Stimulated activated CD4-positive, alpha-beta T cell treated with anti-CD3 and anti-CD28 coated beads, Interleukin-2, amount 100 ng/mL, for 24 hours (primary cell): ENCODE data around the gene BBOX1.

Experiments used
- DNase-seq, 2 donors: peaks; one replicate each; pipeline ENCODE4 v3.0.0-alpha.2; 2020

The BBOX1 gene

DNA sequence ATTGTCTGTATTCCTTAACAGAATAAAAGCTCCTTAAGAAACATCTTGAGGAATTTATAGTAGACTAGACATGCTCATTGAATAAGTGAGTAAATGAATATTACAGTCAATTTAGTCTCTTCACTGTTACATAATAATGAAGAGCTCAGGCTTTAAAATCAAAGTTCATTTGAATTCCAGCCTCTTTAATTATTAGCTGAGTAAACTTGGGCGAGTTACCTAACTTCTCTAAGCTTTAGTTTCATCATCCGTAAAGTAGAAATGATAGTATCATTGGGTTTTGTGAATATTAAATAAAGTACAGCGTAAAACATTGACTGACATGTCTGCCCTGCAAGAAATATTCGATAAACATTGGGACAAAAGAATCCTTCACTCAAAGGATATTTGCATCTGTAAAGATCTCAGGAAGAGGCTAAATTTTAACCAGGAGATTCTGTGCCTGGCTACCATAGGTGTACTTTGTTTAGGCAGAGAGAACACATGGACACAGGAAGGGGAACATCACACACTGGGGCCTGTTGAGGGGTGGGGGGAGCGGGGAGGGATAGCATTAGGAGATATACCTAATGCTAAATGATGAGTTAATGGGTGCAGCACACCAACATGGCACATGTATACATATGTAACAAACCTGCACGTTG lies 15.2 kb upstream of the BBOX1 start:
- no peak for DNase-seq

DNA sequence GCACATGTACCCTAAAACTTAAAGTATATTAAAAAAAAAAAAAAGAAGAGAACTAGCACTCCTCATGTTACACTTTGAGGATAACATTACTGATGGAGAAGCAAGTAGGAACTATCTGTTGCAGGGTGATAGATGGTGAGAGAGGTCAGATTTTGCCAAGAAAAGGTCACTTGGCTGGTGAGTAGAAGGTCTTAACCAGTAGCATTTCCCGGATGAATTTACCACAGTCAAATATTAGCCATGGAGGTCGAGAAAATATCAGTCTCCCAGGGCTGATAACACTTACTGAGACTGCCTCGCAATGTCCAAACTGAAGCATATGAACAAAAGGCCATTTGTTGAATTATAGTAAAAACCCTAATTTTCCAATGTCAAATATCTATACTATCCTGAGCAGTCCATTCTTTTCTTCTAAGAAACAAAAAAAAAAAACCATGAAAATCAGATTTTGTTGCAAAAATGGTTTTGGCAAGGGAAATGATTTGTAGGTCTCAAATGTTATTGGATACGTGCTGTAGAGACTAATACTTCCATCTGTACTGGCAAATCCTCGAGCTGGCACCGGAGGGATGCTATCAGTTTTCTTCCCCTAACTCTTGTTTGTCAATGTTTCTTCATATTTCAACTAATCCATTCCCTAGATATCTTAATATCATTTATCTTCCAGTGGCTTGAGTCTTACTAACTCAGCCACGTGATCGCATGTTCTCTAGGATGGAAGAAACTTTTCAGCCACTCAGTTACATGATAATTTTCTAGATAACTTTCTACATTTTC lies 14.5 kb upstream of the BBOX1 start:
- DNase-seq = no peak

DNA sequence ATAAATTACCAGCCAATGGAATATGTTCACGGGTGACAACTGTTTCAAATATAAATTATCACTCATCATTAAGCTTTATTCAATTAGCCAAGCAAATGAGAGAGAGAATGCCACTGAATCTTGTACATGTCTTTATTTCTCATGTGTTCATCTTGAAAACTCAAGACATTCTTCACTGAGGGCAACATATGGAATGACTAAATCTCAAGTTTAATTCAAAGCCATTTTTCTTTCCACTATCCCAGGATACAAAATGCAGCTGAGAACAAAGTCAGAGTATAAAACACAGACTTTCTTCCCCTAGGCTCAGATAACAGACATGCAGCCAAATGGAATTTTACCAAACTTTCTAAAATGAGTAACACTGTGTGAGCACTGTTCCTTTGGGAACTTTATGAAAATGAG lies 12.1 kb upstream of the BBOX1 start:
- no peak for DNase-seq

DNA sequence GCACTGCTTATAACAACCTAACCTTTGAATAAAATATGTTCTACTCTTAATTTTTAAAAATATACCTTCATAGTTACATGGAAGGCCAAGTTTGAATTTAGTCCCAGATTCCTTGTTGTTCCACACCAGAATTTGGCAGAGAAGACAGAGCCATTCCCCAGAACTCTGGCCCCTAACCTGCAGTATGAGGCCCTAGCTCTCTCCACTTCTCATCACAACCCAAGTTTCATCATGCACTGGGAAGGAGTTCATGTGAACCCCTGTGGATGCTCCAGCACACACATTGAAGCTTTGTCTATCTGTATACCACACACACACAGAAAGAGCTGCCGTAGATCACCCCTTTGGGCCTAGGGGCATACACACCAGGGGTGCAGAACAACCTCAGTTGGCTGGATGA lies 10.6 kb upstream of the BBOX1 start:
- no peak for DNase-seq

DNA sequence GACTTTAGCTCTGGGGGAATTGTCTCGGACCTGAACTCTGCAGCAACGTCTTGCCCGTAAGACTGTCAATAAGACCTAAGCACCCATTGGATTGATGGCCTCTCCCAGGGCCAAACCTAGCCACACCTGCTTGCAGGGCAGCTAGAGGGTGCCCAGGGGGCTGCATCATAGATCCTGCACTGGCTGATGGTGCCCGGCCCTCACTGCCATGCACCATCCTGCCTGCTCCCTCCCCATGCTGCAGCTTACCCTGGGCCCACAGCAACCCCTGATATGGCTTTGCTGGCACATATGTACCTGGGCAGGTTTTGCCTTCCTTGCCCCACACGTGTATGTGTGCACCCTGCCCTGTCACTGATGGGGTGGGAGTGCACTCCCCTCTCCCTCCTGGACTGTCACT lies 8.9 kb upstream of the BBOX1 start:
- no peak for DNase-seq

DNA sequence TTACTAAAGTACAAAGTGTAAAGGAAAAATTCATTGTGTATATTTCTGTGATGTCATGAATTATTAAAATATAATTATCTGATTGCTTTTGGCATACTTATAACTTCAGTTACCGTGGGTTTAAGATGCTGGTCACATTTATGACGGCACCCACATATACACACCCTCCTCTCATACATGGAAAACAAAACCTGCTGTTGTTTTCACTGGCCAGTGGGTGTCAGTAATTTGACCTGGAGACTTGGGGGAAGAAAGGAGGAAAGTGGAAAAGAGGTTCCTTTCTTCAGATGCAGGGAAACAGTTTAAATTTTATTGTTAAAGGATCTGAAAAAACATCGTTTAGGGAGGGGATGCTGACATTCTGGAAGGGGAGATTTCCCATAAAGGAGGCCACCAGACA lies 742 bp upstream of the BBOX1 start:
- DNase-seq = no peak

DNA sequence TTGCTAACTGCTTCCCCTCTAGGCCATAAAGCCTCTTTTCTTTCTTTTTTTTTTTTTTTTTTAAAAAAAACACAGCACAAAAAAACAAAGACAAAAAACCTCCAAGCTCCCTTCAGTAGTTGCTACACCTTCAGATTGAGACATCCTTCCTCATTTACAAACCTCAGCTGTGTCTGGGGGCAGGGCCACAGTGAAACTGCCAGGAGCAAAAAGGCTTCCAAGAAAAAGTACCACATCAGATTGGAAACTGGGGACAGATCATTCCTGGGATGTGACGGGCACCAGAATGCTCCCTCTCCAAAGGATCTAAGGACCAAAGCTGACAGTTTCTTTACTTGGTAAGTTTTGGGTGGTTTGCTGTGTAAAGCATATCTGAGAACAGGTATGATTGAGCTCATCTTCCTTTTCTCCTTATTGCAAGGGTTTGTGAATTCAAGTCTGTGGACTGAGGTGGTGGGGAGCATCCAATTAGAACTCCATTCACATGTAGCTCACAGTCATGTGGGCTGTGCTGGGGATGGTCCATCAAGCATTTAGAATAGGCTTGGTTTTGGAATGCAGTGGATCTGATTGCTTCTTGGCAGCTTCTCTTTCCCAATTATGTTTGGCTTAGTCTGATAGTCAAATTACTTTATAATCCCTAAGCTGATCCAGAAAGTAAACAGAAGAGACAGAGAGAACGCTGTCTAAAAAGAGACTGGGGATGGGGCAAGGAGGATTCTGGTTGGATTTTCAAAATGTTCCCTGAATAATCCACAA lies 705 bp downstream of the BBOX1 start:
- no peak for DNase-seq

DNA sequence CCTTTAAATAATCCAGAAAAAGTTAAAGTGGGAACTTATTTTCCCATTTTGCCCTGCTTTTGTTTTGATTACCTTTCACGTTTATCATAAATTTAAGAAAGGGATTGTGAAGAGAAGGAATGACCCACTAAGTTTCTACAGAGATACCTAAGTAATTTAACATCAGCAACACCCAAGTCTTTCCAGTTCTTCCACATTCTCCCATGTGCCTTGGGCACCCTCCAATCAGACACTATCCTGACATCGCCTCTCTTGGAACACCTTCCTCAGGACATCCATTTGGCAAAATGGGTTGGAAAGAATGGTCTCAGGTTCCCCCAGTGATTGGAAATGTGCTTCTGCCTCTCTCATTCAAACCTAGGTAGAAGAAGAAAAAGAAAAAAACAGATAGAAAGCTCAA lies 6.3 kb downstream of the BBOX1 start:
- no peak for DNase-seq

DNA sequence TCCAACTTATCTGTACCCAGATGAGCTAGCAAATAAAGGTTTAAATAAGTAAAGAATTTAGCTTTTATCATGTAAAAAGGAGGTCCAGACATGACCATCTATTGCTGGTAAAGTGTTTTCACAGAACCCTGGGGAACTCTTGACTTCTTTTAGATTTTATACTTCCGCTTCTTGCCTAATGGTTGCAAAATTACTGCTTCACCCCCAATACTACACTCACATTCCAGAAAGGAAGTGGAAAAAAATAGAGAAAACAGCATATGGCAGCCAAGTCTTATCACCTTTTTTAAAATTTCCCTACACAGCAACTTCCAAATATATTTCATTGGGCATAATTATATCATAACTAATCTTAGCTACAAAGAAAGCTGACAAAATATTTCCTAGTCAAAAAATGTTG lies 12.1 kb downstream of the BBOX1 start:
- DNase-seq = no peak

DNA sequence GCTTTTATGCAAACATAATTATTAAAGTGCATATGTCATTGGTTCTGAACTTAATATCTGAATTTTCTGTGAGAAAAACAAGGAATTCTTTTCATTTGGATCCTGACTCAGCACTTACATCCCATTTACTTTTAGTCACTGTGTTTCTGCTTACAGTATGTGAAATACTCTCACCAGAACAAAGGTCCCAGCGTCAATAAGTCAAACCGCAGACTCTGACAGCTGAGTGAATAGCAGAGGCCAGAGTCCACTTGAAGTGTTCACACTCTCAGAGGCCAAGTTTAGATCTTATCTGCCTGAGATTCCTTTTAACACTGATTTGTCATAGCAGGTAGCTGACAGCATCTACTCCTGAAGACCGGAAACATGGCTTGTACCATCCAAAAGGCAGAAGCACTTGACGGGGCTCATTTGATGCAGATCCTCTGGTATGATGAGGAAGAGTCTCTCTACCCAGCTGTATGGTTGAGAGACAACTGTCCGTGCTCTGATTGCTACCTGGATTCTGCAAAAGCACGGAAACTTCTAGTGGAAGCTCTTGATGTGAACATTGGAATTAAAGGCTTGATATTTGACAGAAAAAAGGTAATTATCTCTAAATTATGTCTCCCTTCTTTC lies 14.6 kb downstream of the BBOX1 start:
- no peak for DNase-seq

DNA sequence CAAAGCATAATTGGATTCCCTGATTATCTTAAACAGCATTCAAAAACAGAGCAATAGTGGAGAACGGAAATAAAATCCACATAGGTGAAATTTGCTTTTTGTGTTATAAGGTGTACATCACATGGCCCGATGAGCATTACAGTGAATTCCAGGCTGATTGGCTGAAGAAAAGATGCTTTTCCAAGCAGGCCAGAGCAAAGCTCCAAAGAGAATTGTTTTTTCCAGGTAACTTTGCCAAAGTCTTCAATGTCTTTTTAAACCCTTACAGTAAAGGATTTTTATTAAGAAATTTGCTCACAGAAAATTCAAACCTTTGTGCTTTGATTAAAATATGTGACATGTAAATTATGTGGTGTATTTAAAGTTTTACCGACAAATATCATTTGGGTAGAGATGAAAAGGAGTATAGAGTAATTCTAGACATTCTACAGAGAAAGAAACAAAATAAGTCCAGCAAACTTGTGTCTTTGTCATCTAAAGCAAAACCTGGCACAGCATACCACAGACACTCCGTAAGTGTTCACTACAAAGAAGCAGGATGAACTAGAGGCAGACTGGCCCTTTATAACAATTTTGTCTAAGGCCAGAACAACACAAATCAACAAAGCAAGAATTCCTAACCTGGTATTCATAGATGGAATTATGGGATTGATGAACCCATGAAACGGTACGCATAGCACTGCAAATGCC lies 16.6 kb downstream of the BBOX1 start:
- DNase-seq = no peak

DNA sequence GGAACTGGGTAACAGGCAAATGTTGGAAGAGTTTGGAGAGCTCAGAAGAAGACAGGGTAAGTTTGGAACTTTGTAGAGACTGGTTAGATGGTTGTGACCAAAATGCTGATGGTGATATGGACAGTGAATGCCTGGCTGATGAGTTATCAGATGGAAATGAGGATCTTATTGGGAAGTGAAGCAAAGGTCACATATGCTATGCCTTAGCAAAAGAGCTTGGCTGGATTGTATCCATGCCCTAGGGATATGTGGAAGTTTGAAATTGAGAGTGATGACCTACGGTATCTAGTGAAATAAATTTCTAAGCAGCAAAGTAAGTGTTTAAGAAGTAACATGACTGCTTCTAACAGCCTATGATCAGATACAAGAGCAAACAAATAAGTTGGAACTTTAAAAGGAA lies 17.8 kb downstream of the BBOX1 start:
- no peak for DNase-seq

DNA sequence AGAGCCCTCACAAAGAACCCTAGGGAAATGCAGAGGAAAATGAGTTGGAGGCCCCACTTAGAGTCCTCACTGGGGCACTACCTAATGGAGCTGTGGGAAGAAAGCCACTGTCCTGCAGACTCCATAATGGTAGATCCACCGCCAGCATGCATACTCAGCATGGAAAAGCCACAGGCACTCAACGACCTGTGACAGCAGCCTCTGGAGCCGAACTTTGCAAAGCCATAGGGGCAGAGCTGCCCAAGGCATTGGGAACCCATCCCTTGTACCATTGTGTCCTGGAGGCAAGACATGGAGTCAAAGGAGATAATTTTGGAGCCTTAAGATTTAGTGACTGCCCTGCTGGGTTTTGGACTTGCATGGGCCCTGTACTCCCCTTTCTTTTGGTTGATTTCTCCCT lies 18.8 kb downstream of the BBOX1 start:
- DNase-seq = no peak

DNA sequence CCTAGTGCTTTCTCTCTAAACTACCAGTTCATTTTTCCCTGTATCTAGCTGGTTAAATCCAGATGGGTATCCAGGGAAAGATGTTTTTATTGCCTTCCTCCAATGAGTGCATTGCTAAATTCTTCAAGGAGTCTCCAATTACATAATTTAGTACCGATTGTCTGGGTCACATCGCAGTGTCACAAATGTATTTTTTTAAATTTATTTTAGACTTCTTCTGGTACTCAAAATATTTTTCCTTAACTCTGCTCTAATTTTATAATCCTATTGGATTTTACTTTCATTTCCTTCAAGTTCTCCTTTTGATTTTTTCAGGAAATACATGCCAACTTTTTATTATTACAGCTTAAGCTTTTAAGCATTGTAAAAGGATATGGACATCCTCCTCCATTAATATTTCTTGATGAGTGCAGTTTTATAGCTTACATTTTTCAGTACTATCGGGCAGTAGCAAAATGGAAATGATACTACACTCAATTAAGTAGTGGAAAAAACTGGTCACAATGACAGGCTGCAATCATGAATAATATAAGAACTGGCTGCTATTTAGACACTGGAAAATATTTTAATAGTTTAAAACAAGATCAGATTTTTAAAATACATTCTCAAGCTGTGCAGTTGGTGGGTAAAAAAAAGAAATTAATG lies 20.3 kb downstream of the BBOX1 start:
- no peak for DNase-seq

DNA sequence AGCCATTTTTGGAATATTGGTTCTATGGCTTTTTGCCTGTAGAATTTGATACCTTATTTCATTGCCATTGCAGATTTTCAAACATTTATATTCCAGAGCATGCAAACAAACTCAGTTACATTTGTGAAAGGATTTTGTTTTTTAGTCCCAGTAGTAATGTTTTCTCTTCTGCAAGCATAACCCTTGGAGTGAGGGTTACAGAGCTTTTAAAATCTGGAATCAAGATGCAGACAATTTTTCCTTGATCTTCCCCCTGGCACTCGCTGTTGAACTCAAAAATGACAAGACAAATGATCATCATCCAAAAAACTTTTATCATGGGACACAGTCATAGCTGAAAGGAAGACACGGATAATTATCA lies 20.8 kb downstream of the BBOX1 start:
- DNase-seq = no peak

DNA sequence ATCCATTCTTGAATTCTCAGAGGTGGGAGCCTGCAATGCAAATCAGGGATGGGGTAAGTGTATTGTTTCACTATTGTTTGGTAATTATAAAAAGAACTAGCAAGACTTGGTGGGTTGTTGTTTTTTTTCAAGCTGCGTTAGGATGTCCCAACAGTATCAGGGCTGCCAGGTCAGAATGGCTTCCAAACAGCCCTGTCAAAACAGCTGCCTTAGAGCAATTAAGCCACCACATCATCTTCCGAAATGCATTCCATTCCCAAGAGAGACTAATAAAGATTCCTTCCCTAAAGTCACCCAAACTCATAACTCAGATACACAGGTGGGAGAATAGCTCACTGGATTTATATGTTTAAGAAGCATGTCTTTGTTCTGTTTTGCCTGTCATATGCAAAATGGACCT lies 23.5 kb downstream of the BBOX1 start:
- no peak for DNase-seq

DNA sequence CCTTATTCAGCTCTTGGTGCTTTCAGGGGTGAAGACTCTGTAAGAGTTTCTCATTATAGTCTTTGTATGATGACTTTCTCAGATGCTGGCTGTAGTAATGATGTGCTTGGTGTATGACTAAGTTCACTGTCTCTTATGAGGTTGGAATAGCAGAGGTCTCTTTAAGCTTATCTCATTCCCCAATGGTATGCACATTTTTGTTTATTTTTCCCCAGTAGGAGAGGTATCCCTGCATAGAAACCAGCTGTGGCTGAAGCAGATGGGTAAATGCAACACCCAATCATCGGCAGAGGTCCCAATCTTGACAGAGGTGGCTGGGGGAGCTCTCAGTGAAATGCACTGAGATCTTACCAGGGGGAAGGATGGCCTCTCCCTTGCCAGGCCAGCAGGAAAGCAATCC lies 34.6 kb downstream of the BBOX1 start:
- DNase-seq = no peak

DNA sequence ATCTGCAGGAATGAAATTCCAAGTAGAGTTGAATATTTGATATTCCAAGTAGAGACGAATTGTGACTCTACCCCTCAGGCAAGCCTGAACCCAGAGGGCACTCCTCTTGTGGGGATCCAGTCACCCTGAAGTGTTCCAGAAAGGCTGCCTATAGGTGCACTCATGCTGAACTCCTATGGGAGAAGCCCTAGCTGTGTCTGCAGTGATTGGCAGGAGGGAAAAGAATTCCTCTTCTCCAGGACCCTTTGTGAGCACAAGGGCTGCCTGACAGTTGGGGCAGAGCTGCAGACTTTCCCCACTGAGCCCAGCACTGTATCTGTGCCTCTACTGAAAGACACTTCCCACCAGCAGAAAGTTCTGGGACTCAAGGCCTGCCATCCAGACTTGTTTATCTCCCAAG lies 35.0 kb downstream of the BBOX1 start:
- no peak for DNase-seq

DNA sequence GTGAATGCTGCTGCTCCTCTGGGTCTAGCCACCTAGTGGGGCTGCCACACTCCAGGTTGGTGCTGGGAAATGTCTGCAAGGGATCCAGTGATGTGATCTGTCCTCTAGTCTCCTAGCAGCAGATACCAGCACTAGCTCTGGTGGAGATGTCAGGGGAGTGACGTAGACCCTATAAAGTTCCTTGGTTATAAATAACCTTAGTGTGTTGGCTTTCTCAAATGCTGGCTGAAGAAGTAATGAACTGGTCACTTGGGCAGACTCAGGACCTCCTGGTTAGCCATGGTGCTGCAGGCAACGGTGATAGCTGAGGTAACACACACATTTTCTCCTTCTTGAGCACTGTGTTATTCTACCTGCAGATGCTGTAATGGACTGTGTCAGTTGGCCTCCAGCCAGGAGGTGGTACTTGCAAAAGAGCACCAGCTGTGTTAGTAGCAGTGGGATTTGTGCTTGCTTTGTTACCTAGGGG lies 35.5 kb downstream of the BBOX1 start:
- DNase-seq = no peak

DNA sequence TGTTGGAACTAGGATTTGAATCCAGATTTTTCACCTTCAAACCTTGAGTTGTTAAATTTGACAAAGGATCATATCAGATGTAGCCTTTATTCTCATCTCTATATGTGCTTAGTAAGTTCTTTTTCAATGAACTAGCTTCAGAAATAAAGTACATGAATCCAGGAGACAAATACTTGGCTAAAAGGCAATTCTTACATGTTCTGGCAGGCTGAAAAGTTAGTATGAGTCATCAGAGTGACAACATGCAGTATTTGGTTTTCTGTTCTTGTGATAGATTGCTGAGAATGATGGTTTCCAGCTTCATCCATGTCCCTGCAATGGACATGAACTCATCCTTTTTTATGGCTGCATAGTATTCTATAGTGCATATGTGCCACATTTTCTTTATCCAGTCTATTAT lies 40.4 kb downstream of the BBOX1 start:
- no peak for DNase-seq

DNA sequence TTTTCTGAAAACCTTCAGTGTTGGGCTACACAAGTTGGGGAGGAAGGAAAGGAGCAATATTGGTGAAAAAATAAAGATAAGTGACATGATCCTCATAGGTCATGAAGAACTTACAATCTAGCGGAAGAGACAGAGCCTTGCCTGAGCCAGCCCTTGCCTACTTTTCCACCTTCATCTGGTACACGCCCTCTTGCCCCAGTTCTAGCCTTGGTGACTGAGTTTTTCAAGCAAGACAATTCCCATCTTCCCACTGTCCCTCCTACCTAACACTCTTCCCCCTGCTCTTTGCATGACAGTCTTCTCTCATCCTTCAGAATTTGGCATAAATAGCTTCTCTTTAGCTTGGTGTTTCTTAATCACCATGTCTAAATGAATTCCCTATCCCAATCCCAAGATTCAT lies 42.6 kb downstream of the BBOX1 start:
- no peak for DNase-seq

DNA sequence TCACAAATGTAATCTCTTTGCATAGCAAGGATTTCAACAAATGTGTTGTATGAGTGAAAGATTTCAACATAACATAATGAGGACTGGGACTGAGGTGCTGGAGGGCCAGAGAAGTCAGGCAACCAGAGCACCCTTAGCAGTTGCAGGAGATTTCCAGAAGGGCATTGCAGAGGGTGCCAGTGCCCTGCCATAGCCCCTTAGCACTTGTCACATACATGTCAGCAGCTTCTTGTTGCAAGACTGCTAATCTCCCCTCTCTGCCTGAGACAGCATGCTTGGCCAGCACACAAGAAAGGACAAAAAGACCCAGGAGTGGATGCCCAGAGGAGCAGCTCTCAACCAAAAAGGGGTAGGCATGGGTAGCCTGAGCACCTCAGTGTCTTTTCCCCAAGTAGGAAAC lies 43.2 kb downstream of the BBOX1 start:
- no peak for DNase-seq

DNA sequence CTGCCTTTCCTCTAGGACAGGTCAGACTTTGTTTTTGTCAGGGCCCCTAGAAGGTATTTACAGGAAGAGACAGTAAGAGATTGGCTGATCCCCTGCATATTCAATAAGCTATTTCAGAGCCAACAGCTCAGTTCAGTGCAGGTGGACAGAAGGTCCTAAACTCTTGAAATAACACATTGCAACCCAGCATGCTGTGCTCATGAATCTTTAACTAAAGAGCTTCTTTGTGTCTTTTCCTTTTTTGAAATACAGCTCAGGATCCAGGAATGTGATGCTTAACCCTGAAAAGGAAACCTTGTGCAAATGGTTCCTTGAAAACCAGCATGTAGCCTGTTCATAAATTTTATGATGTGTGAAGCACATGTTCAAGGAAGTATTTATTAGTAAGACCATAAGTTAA lies 43.9 kb downstream of the BBOX1 start:
- DNase-seq = no peak
